Stimulated activated CD4-positive, alpha-beta T cell treated with anti-CD3 and anti-CD28 coated beads, Interleukin-12 subunit alpha, Interleukin-12 subunit beta, amount 100 ng/mL, for 48 hours (primary cell): ENCODE data around the gene RXRA.
"Not testable (repeated sequence)": the region's sequence is repeated elsewhere in the genome, so short reads cannot be mapped to it uniquely, and the experiment has no call there.

Experiments used
- DNase-seq, 3 donors: peaks; one replicate each; pipeline ENCODE4 v3.0.0-alpha.2; 2020; ENCODE audit warnings: low read depth in 2 of 3, low spot score in 1 of 3

RXRA gene

DNA sequence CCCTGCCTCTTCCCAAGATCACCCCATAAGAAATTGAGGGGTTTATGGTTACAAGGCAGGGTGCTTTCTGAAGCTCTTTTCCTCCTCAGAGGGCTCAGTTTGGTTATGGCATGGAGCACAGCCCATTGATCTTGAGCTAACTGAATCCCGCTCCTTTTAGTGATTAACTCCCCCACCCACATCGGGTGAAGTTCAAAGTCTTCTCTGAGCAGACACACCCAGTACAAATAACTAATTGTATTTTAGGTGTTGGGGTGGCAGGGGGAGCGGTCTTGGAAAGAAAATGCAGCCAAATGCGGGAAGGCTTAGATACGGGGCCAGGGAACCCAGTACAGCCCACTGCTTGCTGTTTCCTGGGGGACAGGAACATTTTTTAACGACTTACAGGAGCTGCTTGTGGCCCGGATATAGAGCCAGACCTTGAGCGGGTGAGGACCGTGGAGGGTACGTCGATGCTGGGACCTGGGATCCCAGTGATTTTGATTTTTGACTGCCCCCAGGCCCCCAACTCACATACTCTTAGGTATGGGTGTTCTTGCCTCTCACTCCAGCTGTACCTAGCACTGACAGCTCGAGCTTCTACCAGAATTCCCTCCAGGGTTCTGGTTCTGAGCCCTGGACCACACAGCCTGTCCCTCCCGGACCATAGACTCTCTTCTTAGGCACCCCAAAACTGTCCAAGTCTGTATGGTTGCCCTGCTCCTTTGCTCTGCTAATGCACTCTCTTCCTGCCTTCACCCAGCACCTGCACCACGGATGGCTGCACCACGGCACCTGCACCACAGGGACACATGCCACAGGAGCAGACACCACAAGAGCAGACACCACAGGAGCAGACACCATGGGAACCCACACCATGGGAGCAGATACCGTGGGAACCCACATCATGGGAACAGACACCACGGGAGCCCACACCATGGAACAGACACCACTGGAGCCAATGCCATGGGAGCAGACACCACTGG lies 18.3 kb upstream of the RXRA start:
- DNase-seq: no peak

DNA sequence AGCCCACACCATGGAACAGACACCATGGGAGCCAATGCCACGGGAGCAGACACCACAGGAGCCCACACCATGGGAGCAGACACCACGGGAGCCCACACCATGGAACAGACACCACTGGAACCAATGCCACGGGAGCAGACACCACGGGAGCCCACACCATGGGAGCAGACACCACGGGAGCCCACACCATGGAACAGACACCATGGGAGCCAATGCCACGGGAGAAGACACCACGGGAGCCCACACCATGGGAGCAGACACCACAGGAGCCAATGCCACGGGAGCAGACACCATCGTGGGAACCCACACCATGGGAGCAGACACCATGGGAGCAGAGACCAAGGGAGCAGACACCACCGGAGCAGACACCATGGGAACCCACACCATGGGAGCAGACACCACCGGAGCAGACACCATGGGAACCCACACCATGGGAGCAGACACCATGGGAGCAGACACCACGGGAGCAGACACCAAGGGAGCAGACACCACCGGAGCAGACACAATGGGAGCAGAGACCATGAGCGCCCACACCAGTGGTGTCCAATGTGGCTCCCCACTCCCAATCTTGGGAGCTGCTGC lies 17.5 kb upstream of the RXRA start:
- not testable (repeated sequence) for DNase-seq

DNA sequence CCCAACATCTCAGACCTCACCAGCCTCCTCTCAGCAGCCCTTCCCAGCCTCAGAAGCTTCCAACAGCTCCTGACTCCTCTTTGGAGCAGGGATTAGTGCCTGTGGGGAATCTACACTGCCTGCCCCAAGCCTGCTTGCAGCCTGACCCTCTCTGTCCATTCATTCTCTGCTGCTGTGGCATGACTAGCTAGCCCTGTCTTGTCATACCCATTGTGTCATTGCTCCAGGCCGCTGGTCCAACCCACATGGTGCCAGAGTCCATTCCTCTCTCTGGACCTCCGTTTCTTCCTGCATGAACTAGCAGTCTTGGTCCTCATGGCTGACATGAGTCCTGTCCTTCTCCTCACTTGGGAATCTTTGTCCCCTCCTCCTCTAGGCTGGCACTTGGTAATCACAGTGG lies 12.8 kb upstream of the RXRA start:
- DNase-seq: no peak

DNA sequence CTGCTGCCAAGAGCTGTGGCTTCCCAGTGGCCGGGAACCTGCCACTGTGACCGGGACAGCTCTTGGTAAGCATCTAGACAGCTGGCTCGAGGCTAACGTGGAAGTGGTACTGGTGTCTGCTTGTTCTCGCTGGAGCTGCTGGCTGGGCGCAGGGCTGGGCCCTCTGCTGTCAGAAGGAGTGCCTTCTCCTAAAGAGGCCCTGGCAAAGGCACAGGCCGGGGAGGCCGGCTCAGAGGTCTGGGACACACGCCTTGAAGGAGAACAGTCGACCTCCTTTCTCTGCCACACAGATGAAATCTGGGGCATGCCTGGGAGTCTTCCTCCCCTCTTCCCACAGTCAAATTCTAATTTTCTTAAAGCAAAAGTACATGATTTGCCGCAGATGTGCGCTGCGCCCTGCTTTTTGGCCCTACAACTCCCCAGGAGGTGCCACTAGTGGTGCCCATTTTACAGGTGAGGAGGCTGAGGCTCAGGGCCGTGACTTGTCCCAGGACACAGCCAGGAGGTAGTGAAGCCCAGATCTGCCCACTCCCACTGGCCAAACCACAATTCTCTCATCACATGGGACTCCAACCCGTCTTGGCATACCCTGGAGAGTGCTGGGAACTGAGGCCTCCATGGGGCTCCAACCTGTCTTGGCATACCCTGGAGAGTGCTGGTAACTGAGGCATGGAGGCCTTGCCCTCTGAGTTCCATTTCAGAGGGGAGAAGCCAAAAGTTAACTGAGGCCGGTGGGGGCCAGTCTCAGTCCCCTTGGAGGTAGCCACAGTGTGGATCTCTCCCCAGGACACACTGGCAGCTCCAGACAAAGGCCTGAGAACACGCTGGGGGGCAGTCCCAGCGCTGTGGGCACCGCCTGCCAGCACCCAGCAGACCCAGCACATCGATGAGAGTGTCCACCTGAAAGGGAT lies 12.0 kb upstream of the RXRA start:
- no peak for DNase-seq

DNA sequence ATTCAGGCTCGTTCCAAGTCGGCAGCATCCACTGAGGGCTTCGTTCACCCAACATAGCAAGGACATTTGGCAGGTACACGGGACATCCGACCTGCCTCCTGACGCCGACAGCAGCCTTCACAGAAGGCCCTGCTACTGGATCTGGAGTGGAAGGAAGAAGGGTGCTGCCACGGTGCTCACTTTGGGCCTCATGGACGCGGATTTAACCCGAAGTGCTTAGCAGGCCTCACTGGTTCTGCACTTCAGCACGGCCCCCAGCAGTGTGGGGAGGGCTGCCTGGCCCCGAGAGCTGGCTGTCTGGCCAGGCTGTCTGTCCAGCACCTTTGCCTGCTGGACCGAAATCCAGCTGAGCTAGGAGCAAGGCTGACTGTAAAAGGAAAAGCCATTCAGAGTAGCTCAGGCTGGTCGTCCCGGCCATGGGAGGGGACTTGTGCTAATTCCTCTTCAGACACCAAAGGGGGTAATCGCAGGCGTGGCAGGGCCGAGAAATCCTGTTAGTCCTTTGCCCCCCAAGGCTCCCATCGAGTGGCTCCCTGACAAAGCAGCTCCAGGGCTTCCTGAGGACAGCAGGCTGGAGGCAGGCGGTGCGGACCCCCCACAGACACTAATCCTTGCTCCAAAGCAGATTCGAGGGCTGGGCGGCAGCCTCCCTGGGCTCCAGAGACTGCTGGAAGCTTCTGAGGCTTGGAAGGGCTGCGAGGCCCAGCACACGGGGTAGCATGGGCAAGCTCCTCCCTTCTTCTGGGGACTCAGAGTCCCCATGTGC lies 11.1 kb upstream of the RXRA start:
- no peak for DNase-seq

DNA sequence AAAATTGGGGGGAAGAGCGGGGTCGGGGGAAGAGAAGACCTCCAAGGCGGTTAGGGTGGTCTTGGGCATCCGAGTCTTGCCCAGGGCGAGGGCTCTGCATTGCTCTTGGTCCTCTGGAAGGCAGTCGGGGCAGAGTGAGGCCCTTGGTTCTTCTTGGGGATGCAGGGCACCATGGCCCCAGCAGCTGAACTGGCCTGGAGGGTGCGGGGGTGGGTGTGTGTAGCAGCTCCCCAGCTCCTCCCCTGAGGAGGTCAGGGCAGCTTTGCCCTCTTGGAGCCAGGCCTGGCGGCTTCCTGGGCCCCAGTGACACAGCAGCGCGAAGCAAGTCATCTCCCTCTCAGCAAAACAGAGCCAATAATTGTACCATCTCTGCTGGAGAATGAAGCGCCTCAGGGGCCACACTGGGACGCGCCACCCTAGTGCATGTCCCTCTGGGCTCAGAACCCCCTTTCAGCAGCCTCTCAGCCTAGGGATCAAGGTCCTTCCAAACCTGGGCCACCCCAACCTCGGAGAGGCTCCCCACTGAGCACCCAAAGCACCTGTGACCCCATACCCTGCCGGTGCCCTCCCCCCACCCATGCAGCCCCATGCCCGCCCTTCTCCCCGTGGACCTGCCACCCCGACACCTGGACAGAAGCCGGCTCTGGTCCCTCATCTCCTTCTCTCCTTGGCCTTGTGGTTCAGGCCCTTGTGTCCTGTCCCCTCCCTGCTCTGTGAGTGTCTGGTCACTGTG lies 10.4 kb upstream of the RXRA start:
- DNase-seq: no peak

DNA sequence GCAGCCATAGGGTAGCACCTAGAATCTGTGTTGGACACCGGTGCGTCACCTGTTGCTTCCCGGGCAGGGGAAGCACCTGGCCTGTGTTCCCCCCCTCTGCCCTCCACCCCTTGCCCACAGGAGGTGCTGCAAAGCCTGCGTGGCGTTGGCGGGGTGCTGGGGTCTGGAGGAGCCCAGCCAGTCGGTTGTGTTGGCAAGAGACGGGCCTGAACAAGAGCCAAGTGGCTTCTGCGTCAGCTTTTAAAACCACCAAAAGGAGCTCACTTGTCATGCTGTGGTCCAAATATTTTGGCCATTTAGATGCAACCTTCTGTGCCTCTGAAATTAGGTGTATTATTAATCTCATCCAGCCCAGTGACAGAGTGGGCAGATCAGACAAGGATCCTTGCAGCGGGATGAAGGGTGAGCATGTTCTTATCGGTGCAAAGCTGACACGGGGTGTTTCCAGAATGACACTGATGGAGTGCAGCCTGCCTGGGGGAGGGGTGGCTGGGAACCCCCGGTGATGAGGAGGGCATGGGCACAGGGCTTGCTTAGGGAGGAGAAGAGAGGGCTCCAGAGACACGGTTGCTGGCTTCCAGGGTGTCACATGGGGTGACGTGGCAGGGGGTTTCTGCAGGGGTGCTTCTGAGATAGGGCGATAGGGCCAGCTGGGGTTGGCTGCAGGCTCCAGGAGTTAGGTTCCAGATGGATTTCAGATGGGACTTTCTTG lies 9.7 kb upstream of the RXRA start:
- DNase-seq: no peak

DNA sequence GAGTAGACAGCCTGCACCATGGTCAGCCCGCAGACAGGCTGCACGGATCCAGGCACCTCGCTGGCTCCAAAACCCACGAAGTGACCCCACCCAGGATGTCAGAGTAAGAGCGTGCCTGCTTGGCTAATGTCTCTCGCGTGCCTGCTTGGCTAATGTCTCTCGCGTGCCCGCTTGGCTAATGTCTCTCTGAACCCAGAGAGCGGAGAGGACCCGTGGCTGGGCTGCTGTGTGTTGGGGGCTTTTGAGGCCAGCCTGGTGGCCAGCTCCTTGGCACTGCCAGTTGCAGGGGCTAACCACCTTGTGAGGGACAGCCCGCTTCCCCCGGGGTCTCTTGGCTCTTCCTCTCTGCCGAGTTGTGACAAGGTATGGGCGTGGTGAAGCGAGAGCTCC lies 8.9 kb upstream of the RXRA start:
- no peak for DNase-seq

DNA sequence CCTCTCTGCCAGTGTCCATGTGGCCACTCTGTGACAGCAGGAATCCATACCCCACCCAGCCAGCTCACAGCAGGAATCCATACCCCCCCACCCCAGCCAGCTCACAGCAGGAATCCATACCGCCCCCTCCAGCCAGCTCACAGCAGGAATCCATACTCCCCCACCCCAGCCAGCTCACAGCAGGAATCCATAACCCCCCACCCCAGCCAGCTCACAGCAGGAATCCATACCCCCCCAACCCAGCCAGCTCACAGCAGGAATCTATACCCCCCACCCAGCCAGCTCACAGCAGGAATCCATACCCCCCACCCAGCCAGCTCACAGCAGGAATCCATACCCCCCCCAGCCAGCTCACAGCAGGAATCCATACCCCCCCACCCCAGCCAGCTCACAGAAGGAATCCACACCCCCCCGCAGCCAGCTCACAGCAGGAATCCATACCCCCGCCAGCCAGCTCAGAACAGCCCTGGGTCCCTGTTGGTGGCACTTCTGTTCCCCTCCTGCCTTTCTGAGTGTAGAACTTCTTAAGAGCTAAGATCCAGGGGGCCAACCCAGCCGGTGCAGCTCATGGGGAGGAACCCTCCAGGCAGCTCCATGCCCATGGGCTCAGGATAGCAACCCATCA lies 8.4 kb upstream of the RXRA start:
- no peak for DNase-seq

DNA sequence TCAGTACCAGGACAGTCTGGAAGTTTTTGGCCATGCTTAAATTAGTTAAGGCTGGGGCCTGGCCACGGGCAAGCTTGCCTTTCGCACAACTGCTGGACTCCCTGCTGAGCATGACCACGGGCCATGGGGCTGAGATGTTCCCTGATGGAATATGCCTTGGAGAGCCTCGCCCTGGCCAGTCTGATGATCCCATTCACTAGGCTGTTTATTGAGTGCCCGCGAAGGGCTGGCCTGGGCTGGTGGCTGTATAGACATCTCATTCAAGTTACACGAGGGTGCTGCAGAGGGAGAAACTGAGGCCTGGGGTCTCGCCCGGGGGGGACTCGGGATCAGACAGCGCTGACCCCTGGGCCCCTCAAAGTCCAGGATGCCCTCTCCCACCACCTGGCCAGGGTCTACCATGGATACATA lies 7.8 kb upstream of the RXRA start:
- DNase-seq: no peak

DNA sequence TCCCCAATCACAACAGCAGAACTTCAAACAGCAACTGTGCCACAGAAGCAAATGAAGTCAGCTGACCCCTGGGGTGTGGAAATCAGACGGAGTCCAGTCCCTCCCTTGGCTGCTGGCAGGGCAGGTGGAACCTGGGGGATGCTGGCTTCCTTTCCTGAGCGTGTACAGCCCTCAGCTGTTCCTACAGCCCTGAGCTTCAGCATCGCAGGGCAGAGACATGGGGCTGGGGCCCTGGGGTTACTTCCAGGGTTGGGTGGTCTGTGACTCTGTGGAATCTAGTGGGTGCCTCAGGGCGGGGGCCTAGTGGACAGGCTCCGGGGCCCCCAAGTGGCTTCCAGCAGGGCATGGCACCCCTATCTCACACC lies 7.3 kb upstream of the RXRA start:
- DNase-seq: no peak

DNA sequence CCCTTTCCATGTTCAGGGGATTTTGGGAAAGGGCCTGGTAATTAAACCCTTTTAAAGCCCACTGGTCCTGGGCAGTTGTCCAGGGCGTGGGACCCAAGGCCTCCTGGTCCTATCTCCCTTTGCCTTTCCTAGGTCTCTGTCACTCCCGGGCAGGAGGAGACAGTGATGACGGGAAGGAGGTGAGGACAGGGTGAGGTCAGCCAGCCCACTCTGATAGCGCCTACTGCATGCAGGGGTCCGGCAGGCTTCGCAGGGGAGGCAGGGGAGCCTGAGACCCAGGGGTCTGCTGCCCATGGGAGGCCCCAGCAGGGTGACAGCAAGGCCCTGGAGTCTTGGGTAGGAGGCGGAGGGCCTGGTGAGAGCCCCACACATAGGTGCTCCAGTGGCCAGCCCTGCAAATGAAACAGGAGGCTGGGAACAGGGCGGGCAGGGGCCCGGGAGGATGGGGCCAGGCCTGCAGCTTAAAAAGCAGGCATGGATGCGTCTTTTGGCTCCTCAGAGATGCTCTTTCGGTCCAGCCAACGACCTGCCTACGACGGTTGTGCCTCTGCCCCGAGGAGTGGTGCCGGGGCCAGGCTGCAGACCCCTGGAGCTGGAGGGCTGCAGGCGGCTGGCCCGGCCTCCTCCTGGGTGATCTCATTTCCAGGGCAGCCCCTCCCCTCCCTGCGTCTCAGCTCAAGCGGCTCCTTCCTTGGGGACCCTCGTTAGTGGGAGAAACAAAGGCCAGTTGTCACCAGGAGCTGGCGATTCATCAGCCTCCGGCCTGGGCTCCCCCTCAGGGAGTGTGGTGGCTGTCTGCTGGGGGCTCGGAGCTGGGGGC lies 6.7 kb upstream of the RXRA start:
- DNase-seq: no peak

DNA sequence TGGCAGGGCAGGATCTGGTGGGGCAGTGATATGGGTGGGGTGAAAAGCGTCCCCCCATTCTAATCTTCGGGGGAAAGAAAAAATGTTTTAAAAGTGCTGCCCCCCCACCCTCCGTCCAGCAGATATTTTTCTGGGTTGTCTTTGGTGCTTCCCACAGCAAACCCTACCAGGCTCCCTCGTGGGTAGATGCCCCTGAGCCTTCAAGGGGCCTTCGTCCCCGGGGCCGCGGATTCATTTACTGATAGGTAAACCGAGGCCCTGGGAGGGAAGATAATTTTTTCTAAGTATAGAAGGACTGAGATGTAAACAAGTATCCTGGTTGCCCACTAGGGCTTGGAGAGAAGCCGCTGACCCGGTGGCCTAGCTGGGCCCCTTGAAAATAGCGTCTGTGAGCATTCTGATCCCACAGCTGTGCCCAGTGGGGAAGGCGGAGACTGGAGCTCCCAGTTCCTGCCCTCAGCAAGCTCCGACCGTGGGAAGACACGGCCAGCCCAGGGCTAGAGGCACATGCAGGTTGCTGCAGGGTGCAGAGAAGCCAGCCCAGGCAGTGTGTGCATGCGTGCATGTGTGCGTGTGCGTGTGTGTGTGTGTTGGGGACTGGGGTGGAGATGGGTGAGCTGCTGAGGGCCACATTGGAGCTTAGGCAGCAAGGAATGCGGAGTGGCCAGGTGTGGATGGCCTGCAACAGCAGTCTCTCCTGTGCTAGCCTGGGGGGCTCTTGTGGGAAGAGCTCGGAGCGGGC lies 6.0 kb upstream of the RXRA start:
- no peak for DNase-seq

DNA sequence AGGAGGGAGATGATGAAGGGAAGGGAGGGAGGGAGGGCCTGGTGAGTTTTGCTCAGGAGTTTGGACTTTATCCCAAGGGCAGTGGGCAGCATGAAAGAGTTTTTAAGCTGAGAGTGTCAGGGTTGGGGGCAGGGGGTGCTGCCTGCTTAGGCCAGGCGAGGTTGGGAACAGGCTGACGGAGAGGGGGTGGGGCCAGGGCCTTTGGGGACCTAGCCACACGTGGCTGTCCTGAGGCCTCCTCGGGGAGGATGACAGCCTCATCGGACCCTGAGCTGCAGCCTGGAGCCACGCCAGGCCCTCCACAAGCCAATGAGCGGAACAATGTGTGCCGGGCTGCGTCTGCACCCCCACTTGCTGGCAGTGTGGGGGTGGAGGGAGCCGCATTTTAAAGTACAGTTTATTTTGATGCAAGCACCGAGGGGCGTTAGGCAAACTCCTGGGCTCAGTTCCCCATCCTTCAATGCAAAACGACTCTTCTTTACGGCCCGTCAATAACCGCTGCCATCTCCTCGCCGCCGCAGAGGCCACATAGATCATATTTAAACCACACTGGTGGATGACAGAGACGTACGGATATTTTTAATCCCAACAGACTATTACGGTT lies 5.3 kb upstream of the RXRA start:
- no peak for DNase-seq

DNA sequence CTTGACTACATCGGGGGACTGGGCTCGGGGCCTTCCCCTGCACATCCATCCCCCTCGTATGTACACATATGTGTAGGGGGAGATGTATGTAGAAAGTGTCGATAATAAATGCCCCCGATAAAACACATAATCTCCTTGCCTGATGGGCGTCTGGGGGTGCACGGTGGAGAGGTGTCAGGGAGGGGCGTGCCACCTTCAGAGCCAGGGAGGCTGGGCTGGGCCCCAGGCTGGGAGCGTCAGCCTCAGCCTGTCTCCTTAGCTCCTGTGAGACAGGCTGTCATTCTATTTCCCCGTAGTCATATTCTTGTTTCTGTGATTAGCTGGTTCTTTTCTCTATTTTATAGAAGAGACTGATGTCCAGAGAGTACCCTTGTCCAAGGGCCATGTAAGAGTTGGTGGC lies 4.7 kb upstream of the RXRA start:
- DNase-seq: no peak

DNA sequence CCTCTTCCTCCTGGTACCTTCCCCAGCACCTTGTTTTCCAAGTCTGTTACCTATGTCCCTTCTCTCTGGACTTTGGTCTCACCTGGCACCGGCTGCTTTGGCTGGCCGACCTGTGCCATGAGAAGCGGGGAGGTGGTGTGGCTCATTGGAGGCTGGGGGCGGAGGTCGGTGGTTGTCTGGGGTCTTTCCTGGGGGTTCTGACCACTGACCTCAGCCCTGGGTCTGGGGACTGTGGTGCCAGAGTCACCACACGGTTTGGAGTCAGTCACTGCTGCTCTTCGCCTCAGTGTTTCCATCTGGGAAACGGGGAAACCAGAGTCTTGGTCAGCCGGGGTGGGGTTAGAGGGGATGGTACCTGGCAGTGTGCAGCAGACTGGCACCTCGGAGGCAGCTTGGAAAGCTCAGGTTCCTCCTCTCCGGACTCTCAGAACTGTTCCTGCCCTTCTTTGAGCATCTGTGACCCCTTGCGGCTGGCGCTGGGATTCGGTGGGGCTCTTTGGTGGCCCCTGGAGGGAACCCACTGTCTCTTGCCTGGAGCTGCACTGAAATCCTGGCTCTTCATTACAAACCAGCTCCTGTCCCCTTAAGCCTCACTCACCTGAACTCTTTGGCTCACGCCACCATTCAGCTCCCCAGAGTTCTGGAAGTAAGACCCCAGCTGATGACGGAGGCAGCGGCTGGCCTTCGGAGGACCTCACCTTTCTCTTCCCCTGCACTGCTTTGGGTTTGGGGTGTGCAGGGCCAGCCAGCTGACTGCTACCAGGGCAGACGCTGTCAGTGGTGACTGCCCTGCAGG lies 4.1 kb upstream of the RXRA start:
- DNase-seq: no peak
